HEK293T (cell line): ENCODE measurements around the gene TPP2.

Experiments used
- ARNT ChIP-seq: fragments of 450-650 bp; IDR thresholded peaks from 2 replicates; pipeline ENCODE4 v1.6.1; 2017; ENCODE audit warnings: mild to moderate bottlenecking
- CTBP1 ChIP-seq: fragments of 450-650 bp; IDR thresholded peaks from 2 replicates; pipeline ENCODE4 v1.6.1; 2016; ENCODE audit warnings: borderline replicate concordance
- LEF1 ChIP-seq: fragments of 450-650 bp; IDR thresholded peaks from 2 replicates; pipeline ENCODE4 v1.6.1; 2017; ENCODE audit warnings: mild to moderate bottlenecking, borderline replicate concordance
- SUZ12 ChIP-seq: fragments of 450-650 bp; IDR thresholded peaks from 2 replicates; pipeline ENCODE4 v1.6.1; 2016; ENCODE audit warnings: mild to moderate bottlenecking
- TARDBP ChIP-seq: fragments of 450-650 bp; IDR thresholded peaks from 2 replicates; pipeline ENCODE4 v1.6.1; 2016
- ZNF384 ChIP-seq: fragments of 450-650 bp; IDR thresholded peaks from 2 replicates; pipeline ENCODE4 v1.6.1; 2016

GRCh38 chr13:102697929-102698648 is 101.3 kb downstream of the TPP2 start:
- TF ChIP-seq ZNF384 (no peak), SUZ12 (no peak), TARDBP (no peak), LEF1 (no peak), CTBP1 (no peak), ARNT (no peak)
